ENCODE measurements around the gene EPS8L2.

The EPS8L2 gene

DNA sequence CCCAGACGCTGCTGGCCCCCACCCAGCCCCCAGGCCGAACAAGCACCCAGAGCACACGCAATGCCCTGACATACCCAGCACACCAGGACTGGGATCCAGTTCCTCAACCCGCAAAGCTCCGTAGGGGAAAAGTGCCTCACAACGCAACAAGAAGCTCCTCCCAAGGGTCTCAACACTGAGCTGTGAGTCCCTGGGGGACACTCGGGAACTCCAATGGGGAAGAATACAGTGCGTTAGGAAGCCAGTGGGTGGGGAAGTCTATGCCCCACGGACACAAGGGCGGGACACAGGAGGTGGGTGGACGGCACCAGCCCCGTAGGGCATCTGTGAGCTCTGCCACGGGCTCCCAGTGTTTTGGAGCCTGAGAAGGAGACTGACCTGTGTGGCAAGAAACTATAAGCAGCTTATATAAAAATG lies 12.6 kb upstream of the EPS8L2 start (continued):
- TF ChIP-seq TCF7L2 (IDR thresholded peaks at IDR 0.05; ENCODE audit: borderline replicate concordance, low read depth, low read length), result no peak
- no peak for TF ChIP-seq ZFP41 (tag by site-specific recombination; IDR thresholded peaks at IDR 0.05; ENCODE audit: borderline replicate concordance)
- peak; percentile 69 for TF ChIP-seq ZFHX2 (tag by site-specific recombination; conservative IDR thresholded peaks at IDR 0.05)
- 0 out of 2 replicates have a peak, but pooled peaks have one; percentile 17 for TF ChIP-seq ZNF76 (tag by site-specific recombination; IDR thresholded peaks at IDR 0.05; ENCODE audit: borderline replicate concordance, low read depth)
- no peak for TF ChIP-seq SP7 (tag by site-specific recombination; IDR thresholded peaks at IDR 0.05)
- TF ChIP-seq, protein P1, sequence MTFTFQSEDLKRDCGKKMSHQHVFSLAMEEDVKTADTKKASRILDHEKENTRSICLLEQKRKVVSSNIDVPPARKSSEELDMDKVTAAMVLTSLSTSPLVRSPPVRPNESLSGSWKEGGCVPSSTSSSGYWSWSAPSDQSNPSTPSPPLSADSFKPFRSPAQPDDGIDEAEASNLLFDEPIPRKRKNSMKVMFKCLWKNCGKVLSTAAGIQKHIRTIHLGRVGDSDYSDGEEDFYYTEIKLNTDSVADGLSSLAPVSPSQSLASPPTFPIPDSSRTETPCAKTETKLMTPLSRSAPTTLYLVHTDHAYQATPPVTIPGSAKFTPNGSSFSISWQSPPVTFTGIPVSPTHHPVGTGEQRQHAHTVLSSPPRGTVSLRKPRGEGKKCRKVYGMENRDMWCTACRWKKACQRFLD (tag by site-specific recombination; IDR thresholded peaks at IDR 0.05), result no peak
- no peak for TF ChIP-seq ZNF426 (tag by site-specific recombination; IDR thresholded peaks at IDR 0.05)
- TF ChIP-seq ZNF658 (tag by site-specific recombination; IDR thresholded peaks at IDR 0.05), result no peak
- TF ChIP-seq KLF9 (tag by site-specific recombination; IDR thresholded peaks at IDR 0.05; ENCODE audit: low read depth), result no peak
- TF ChIP-seq, protein P2, sequence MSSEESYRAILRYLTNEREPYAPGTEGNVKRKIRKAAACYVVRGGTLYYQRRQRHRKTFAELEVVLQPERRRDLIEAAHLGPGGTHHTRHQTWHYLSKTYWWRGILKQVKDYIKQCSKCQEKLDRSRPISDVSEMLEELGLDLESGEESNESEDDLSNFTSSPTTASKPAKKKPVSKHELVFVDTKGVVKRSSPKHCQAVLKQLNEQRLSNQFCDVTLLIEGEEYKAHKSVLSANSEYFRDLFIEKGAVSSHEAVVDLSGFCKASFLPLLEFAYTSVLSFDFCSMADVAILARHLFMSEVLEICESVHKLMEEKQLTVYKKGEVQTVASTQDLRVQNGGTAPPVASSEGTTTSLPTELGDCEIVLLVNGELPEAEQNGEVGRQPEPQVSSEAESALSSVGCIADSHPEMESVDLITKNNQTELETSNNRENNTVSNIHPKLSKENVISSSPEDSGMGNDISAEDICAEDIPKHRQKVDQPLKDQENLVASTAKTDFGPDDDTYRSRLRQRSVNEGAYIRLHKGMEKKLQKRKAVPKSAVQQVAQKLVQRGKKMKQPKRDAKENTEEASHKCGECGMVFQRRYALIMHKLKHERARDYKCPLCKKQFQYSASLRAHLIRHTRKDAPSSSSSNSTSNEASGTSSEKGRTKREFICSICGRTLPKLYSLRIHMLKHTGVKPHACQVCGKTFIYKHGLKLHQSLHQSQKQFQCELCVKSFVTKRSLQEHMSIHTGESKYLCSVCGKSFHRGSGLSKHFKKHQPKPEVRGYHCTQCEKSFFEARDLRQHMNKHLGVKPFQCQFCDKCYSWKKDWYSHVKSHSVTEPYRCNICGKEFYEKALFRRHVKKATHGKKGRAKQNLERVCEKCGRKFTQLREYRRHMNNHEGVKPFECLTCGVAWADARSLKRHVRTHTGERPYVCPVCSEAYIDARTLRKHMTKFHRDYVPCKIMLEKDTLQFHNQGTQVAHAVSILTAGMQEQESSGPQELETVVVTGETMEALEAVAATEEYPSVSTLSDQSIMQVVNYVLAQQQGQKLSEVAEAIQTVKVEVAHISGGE (tag by site-specific recombination; conservative IDR thresholded peaks at IDR 0.05; ENCODE audit: low read depth), result peak; percentile 83
- TF ChIP-seq GLIS1 (tag by site-specific recombination; IDR thresholded peaks at IDR 0.05), result peak; percentile 72
- TF ChIP-seq KLF1 (tag by site-specific recombination; IDR thresholded peaks at IDR 0.05), result peak; percentile 32; the same call in 1 of the 2 replicates
- TF ChIP-seq ZNF510 (tag by site-specific recombination; IDR thresholded peaks at IDR 0.05; ENCODE audit: insufficient replicate concordance), result no peak
- TF ChIP-seq SP3 (tag by site-specific recombination; IDR thresholded peaks at IDR 0.05), result peak; percentile 20; the same call in 1 of the 2 replicates
- TF ChIP-seq, protein P3, sequence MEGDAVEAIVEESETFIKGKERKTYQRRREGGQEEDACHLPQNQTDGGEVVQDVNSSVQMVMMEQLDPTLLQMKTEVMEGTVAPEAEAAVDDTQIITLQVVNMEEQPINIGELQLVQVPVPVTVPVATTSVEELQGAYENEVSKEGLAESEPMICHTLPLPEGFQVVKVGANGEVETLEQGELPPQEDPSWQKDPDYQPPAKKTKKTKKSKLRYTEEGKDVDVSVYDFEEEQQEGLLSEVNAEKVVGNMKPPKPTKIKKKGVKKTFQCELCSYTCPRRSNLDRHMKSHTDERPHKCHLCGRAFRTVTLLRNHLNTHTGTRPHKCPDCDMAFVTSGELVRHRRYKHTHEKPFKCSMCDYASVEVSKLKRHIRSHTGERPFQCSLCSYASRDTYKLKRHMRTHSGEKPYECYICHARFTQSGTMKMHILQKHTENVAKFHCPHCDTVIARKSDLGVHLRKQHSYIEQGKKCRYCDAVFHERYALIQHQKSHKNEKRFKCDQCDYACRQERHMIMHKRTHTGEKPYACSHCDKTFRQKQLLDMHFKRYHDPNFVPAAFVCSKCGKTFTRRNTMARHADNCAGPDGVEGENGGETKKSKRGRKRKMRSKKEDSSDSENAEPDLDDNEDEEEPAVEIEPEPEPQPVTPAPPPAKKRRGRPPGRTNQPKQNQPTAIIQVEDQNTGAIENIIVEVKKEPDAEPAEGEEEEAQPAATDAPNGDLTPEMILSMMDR (tag by site-specific recombination; IDR thresholded peaks at IDR 0.05), result no peak
- TF ChIP-seq, protein P4, sequence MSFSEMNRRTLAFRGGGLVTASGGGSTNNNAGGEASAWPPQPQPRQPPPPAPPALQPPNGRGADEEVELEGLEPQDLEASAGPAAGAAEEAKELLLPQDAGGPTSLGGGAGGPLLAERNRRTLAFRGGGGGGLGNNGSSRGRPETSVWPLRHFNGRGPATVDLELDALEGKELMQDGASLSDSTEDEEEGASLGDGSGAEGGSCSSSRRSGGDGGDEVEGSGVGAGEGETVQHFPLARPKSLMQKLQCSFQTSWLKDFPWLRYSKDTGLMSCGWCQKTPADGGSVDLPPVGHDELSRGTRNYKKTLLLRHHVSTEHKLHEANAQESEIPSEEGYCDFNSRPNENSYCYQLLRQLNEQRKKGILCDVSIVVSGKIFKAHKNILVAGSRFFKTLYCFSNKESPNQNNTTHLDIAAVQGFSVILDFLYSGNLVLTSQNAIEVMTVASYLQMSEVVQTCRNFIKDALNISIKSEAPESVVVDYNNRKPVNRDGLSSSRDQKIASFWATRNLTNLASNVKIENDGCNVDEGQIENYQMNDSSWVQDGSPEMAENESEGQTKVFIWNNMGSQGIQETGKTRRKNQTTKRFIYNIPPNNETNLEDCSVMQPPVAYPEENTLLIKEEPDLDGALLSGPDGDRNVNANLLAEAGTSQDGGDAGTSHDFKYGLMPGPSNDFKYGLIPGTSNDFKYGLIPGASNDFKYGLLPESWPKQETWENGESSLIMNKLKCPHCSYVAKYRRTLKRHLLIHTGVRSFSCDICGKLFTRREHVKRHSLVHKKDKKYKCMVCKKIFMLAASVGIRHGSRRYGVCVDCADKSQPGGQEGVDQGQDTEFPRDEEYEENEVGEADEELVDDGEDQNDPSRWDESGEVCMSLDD (tag by site-specific recombination; IDR thresholded peaks at IDR 0.05), result no peak
- TF ChIP-seq ZNF473 (tag by site-specific recombination; IDR thresholded peaks at IDR 0.05), result no peak
- TF ChIP-seq ZNF121 (tag by site-specific recombination; IDR thresholded peaks at IDR 0.05), result no peak
- peak; percentile 40; the same call in 1 of the 2 replicates for TF ChIP-seq ZNF600 (tag by site-specific recombination; IDR thresholded peaks at IDR 0.05)
- no peak for TF ChIP-seq RBAK (tag by site-specific recombination; IDR thresholded peaks at IDR 0.05)
- no peak for TF ChIP-seq ZBTB17 (tag by site-specific recombination; IDR thresholded peaks at IDR 0.05)
- no peak for TF ChIP-seq ZNF16 (tag by site-specific recombination; IDR thresholded peaks at IDR 0.05; ENCODE audit: low read depth)
- TF ChIP-seq ZNF23 (tag by site-specific recombination; IDR thresholded peaks at IDR 0.05; ENCODE audit: borderline replicate concordance), result no peak
